Glutamatergic neuron (in vitro differentiated cells): ENCODE data around the gene USP46. TPM values are rescaled to one million over a fixed set of nuclear protein-coding genes. Genes with fewer than 3 reads are reported as not detected.

ENCODE experiments used
- DNase-seq: peaks from one replicate; pipeline ENCODE4 v3.0.0; 2022
- H3K27ac Mint-ChIP-seq: one replicate; pipeline ENCODE4 v1.8.0; 2020; ENCODE audit warnings: mild to moderate bottlenecking, mixed read lengths, inconsistent platforms; ENCODE audit not compliant: unreplicated experiment
- H3K27me3 Mint-ChIP-seq: one replicate; pipeline ENCODE4 v1.8.0; 2020; ENCODE audit warnings: mild to moderate bottlenecking, moderate library complexity, mixed read lengths, inconsistent platforms; ENCODE audit not compliant: unreplicated experiment
- H3K36me3 Mint-ChIP-seq: one replicate; pipeline ENCODE4 v1.8.0; 2020; ENCODE audit warnings: mild to moderate bottlenecking, mixed read lengths, inconsistent platforms; ENCODE audit not compliant: unreplicated experiment
- H3K4me1 Mint-ChIP-seq: one replicate; pipeline ENCODE4 v1.8.0; 2020; ENCODE audit warnings: mild to moderate bottlenecking, low read depth, mixed read lengths, inconsistent platforms; ENCODE audit not compliant: unreplicated experiment
- H3K4me3 Mint-ChIP-seq: one replicate; pipeline ENCODE4 v1.8.0; 2020; ENCODE audit warnings: mild to moderate bottlenecking, mixed read lengths, inconsistent platforms; ENCODE audit not compliant: unreplicated experiment
- H3K9me3 Mint-ChIP-seq: one replicate; pipeline ENCODE4 v1.8.0; 2020; ENCODE audit warnings: mild to moderate bottlenecking, moderate library complexity, mixed read lengths, inconsistent platforms; ENCODE audit not compliant: unreplicated experiment
- total RNA-seq: library from RNA; stranded (reverse); fragmentation: NEBNext Ultra II Directional; extraction: Animal tissue kit (Norgen Biotek cat#: 25700); gene quantifications from one replicate; pipeline ENCODE4 v1.2.1, GENCODE V29; 2021; ENCODE audit not compliant: unreplicated experiment
- TF ChIP-seq, protein P1 (sequence below): fragments of 200-600 bp; sonication (generic); IDR thresholded peaks from one replicate; pipeline ENCODE4 v1.5.0; 2021; ENCODE audit not compliant: partially characterized antibody, unreplicated experiment

The USP46 gene
- total RNA-seq, 1 donor from 2014 or later = 72.4 TPM

GRCh38 chr4:52628974-52629373, 30.1 kb downstream of the USP46 start:
- no peaks in the 10 kb centered on the region for H3K4me1 Mint-ChIP-seq
- DNase-seq = no peak
- TF ChIP-seq, protein P1, sequence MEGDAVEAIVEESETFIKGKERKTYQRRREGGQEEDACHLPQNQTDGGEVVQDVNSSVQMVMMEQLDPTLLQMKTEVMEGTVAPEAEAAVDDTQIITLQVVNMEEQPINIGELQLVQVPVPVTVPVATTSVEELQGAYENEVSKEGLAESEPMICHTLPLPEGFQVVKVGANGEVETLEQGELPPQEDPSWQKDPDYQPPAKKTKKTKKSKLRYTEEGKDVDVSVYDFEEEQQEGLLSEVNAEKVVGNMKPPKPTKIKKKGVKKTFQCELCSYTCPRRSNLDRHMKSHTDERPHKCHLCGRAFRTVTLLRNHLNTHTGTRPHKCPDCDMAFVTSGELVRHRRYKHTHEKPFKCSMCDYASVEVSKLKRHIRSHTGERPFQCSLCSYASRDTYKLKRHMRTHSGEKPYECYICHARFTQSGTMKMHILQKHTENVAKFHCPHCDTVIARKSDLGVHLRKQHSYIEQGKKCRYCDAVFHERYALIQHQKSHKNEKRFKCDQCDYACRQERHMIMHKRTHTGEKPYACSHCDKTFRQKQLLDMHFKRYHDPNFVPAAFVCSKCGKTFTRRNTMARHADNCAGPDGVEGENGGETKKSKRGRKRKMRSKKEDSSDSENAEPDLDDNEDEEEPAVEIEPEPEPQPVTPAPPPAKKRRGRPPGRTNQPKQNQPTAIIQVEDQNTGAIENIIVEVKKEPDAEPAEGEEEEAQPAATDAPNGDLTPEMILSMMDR = no peak
- H3K27me3 Mint-ChIP-seq = peaks cover 2% of the 10 kb centered on the region
- no peaks in the 10 kb centered on the region for H3K36me3 Mint-ChIP-seq
- H3K4me3 Mint-ChIP-seq = no peak overlapping the region
- peaks cover 2% of the 10 kb centered on the region for H3K9me3 Mint-ChIP-seq
- H3K27ac Mint-ChIP-seq = no peak overlapping the region

- Mint-ChIP-seq H3K27ac (no peak overlapping the region), H3K27me3 (peaks cover 2% of the 10 kb centered on the region), H3K36me3 (no peaks in the 10 kb centered on the region), H3K4me3 (no peak overlapping the region), H3K9me3 (peaks cover 2% of the 10 kb centered on the region), H3K4me1 (no peaks in the 10 kb centered on the region)
- TF ChIP-seq, protein P1 = no peak
- no peak for DNase-seq
Measured at GRCh38 chr4:52628543-52628942, 30.6 kb downstream of the USP46 start.

- no peaks in the 10 kb centered on the region for H3K4me1 Mint-ChIP-seq
- peaks cover 2% of the 10 kb centered on the region for H3K27me3 Mint-ChIP-seq
- no peak overlapping the region for H3K27ac Mint-ChIP-seq
- no peak for DNase-seq
- peaks cover 2% of the 10 kb centered on the region for H3K9me3 Mint-ChIP-seq
- peaks cover 3% of the 10 kb centered on the region for H3K36me3 Mint-ChIP-seq
- TF ChIP-seq, protein P1 = no peak
- H3K4me3 Mint-ChIP-seq = no peak overlapping the region
Measured at GRCh38 chr4:52627876-52628275, 31.2 kb downstream of the USP46 start.

- Mint-ChIP-seq H3K9me3 (peaks cover 3% of the 10 kb centered on the region), H3K36me3 (peaks cover 7% of the 10 kb centered on the region), H3K27me3 (peaks cover 2% of the 10 kb centered on the region)
Measured at GRCh38 chr4:52625216-52625615, 33.9 kb downstream of the USP46 start.

GRCh38 chr4:52622564-52622963, 36.5 kb downstream of the USP46 start:
- TF ChIP-seq, protein P1 = no peak
- peaks cover 7% of the 10 kb centered on the region for H3K36me3 Mint-ChIP-seq
- peaks cover 18% of the 10 kb centered on the region for H3K4me1 Mint-ChIP-seq
- no peak for DNase-seq
- peaks cover 2% of the 10 kb centered on the region for H3K27me3 Mint-ChIP-seq
- no peak overlapping the region for H3K27ac Mint-ChIP-seq
- H3K9me3 Mint-ChIP-seq = peaks cover 3% of the 10 kb centered on the region
- no peak overlapping the region for H3K4me3 Mint-ChIP-seq

More at GRCh38 chr4:52625216-52625615, 33.9 kb downstream of the USP46 start:
- no peak overlapping the region for H3K4me3 Mint-ChIP-seq
- H3K27ac Mint-ChIP-seq = no peak overlapping the region
- DNase-seq = no peak
- TF ChIP-seq, protein P1 = no peak
- peaks cover 6% of the 10 kb centered on the region for H3K4me1 Mint-ChIP-seq
